ENCODE data around the gene AKT3. TPM values are rescaled to one million over a fixed set of nuclear protein-coding genes. Genes with fewer than 3 reads are reported as not detected.
"Not testable (repeated sequence)": the region's sequence is repeated elsewhere in the genome, so short reads cannot be mapped to it uniquely, and the experiment has no call there.

AKT3 gene
- total RNA-seq, 2 donors from 2014 or later: 27.6 to 42.9 TPM

- intact Hi-C loops (cut with DNase I): no loop called here
- DNase-seq (no peak), ATAC-seq (no peak)
Measured at GRCh38 chr1:243793298-243793697, 56.7 kb downstream of the AKT3 start.

- DNase-seq (no peak), ATAC-seq (no peak)
- intact Hi-C loops (cut with DNase I): no loop called here
Measured at GRCh38 chr1:243792891-243793290, 57.2 kb downstream of the AKT3 start.

GRCh38 chr1:243792401-243792800 lies 57.6 kb downstream of the AKT3 start:
- ATAC-seq (no peak), DNase-seq (no peak)
- intact Hi-C loops (cut with DNase I): no loop called here

GRCh38 chr1:243791586-243792267 lies 58.3 kb downstream of the AKT3 start:
- intact Hi-C loops (cut with DNase I): no loop called here
- DNase-seq: no peak
- ATAC-seq: peak in 1 of 2 donors; percentile 70

- intact Hi-C loops (cut with DNase I): no loop called here
- DNase-seq (no peak), ATAC-seq (no peak)
Measured at GRCh38 chr1:243790404-243790803, 59.6 kb downstream of the AKT3 start.

- DNase-seq (no peak), ATAC-seq (no peak)
- intact Hi-C loops (cut with DNase I): no loop called here
Measured at GRCh38 chr1:243786531-243786930, 63.5 kb downstream of the AKT3 start.

GRCh38 chr1:243784506-243784905 lies 65.5 kb downstream of the AKT3 start:
- DNase-seq: no peak
- intact Hi-C loops (cut with DNase I): no loop called here
- no peak for ATAC-seq

- no peak for ATAC-seq
- DNase-seq: no peak
- intact Hi-C loops (cut with DNase I): no loop called here
Measured at GRCh38 chr1:243783714-243784113, 66.3 kb downstream of the AKT3 start.

GRCh38 chr1:243772361-243773050 lies 77.5 kb downstream of the AKT3 start:
- intact Hi-C loops (cut with DNase I); DNase-seq; ATAC-seq: not testable (repeated sequence)

- no peak for ATAC-seq
- intact Hi-C loops (cut with DNase I): no loop called here
- no peak for DNase-seq
Measured at GRCh38 chr1:243770860-243771259, 79.2 kb downstream of the AKT3 start.

GRCh38 chr1:243765676-243766075 lies 84.4 kb downstream of the AKT3 start:
- intact Hi-C loops (cut with DNase I): no loop called here
- DNase-seq: no peak
- no peak for ATAC-seq

- intact Hi-C loops (cut with DNase I): no loop called here
- ATAC-seq (no peak), DNase-seq (no peak)
Measured at GRCh38 chr1:243763806-243764205, 86.2 kb downstream of the AKT3 start.

- intact Hi-C loops (cut with DNase I): no loop called here
- DNase-seq (no peak), ATAC-seq (no peak)
Measured at GRCh38 chr1:243758647-243759046, 91.4 kb downstream of the AKT3 start.

- intact Hi-C loops (cut with DNase I): no loop called here
- no peak for DNase-seq
Measured at GRCh38 chr1:243756529-243756928, 93.5 kb downstream of the AKT3 start.

GRCh38 chr1:243754348-243754747 lies 95.7 kb downstream of the AKT3 start:
- no peak for DNase-seq
- no peak for ATAC-seq
- intact Hi-C loops (cut with DNase I): no loop called here

More at GRCh38 chr1:243756529-243756928, 93.5 kb downstream of the AKT3 start:
- no peak for ATAC-seq

GRCh38 chr1:243751506-243751905 lies 98.5 kb downstream of the AKT3 start:
- ATAC-seq: no peak
- intact Hi-C loops (cut with DNase I): no loop called here
- no peak for DNase-seq

GRCh38 chr1:243748706-243749283 lies 101.2 kb downstream of the AKT3 start:
- no peak for DNase-seq

GRCh38 chr1:243748227-243748626 lies 101.8 kb downstream of the AKT3 start:
- intact Hi-C loops (cut with DNase I): loop anchor here in 1 of 2 donors (5.0 kb wide), 1 partner anchor 406 kb away; no protein-coding TSS in a partner anchor
- DNase-seq (no peak), ATAC-seq (no peak)

More at GRCh38 chr1:243748706-243749283, 101.2 kb downstream of the AKT3 start:
- peak; percentile 78 to 94 for ATAC-seq
- intact Hi-C loops (cut with DNase I): loop anchor here in 1 of 2 donors (5.0 kb wide), 1 partner anchor 406 kb away; no protein-coding TSS in a partner anchor

GRCh38 chr1:243746751-243747150 lies 103.3 kb downstream of the AKT3 start:
- ATAC-seq: no peak
- no peak for DNase-seq
- intact Hi-C loops (cut with DNase I): loop anchor here in 1 of 2 donors (5.0 kb wide), 1 partner anchor 404 kb away; no protein-coding TSS in a partner anchor

GRCh38 chr1:243745356-243745755 lies 104.7 kb downstream of the AKT3 start:
- intact Hi-C loops (cut with DNase I): loop anchor here in 1 of 2 donors (5.0 kb wide), 1 partner anchor 403 kb away; no protein-coding TSS in a partner anchor
- no peak for ATAC-seq
- no peak for DNase-seq
